Osteoblast (primary cell): ENCODE results near the gene ATXN7L2. TPM values are rescaled to one million over a fixed set of nuclear protein-coding genes. Genes with fewer than 3 reads are reported as not detected.

Source experiments
- DNase-seq: peaks from one replicate; pipeline ENCODE4 v3.0.0; 2011; ENCODE audit warnings: low spot score, mixed read lengths; ENCODE audit not compliant: insufficient read length; ENCODE audit errors: missing footprints
- H2AFZ ChIP-seq: 2 replicates; pipeline ENCODE4 v1.6.0; 2011; ENCODE audit warnings: mild to moderate bottlenecking, low read length
- H3K27ac ChIP-seq: 2 replicates; pipeline ENCODE4 v1.5.1; 2011; ENCODE audit warnings: mild to moderate bottlenecking, low read depth, low read length, moderate library complexity
- H3K27me3 ChIP-seq: 2 replicates; pipeline ENCODE4 v1.6.0; 2012; ENCODE audit warnings: mild to moderate bottlenecking, control low read depth, inconsistent platforms, low read length, moderate library complexity; ENCODE audit not compliant: insufficient read depth
- H3K36me3 ChIP-seq: 2 replicates; pipeline ENCODE4 v1.5.1; 2011; ENCODE audit warnings: mild to moderate bottlenecking, low read length, control low read depth, moderate library complexity; ENCODE audit not compliant: insufficient read depth
- H3K4me1 ChIP-seq: 2 replicates; pipeline ENCODE4 v1.5.1; 2011; ENCODE audit warnings: mild to moderate bottlenecking, low read length, control low read depth, moderate library complexity; ENCODE audit not compliant: insufficient read depth
- H3K4me2 ChIP-seq: 2 replicates; pipeline ENCODE4 v1.6.0; 2011; ENCODE audit warnings: mild to moderate bottlenecking, low read length; ENCODE audit not compliant: insufficient read depth
- H3K4me3 ChIP-seq: fragments of 200-600 bp; sonication (generic); 3 replicates; pipeline ENCODE4 v1.5.1; 2012; ENCODE audit warnings: mild to moderate bottlenecking, low read length, inconsistent platforms; ENCODE audit not compliant: insufficient read depth
- H3K79me2 ChIP-seq: 2 replicates; pipeline ENCODE4 v1.6.0; 2012; ENCODE audit warnings: mild to moderate bottlenecking, low read length, control low read depth, inconsistent platforms; ENCODE audit not compliant: insufficient read depth
- H3K9me3 ChIP-seq: 2 replicates; pipeline ENCODE4 v1.5.1; 2011; ENCODE audit warnings: low read depth, low read length, control low read depth
- H4K20me1 ChIP-seq: 2 replicates; pipeline ENCODE4 v1.6.0; 2012; ENCODE audit warnings: mild to moderate bottlenecking, low read length, control low read depth; ENCODE audit not compliant: insufficient read depth
- CTCF ChIP-seq: IDR thresholded peaks from 2 replicates; pipeline ENCODE4 v1.5.1; 2011; ENCODE audit warnings: mild to moderate bottlenecking, low read depth, low read length, moderate library complexity; ENCODE audit errors: extremely low read depth
- total RNA-seq: library from RNA; depleted of rRNA; stranded (reverse); fragments of >200 nt; gene quantifications from 2 replicates; pipeline ENCODE4 v1.2.3, GENCODE V29; 2012

Gene ATXN7L2
- total RNA-seq, 1 donor: 1.8 TPM

GRCh38 chr1:109479901-109480300 is 3.8 kb upstream of the ATXN7L2 start:
- Histone ChIP-seq H2AFZ (no peak overlapping the region), H3K9me3 (no peaks in the 10 kb centered on the region), H4K20me1 (no peaks in the 10 kb centered on the region), H3K27me3 (peaks cover 23% of the 10 kb centered on the region), H3K27ac (no peak overlapping the region), H3K36me3 (no peaks in the 10 kb centered on the region), H3K79me2 (peaks cover 7% of the 10 kb centered on the region), H3K4me3 (no peak overlapping the region), H3K4me1 (peaks cover 13% of the 10 kb centered on the region), H3K4me2 (no peak overlapping the region)
- TF ChIP-seq CTCF: no peak
- DNase-seq: no peak

- peaks cover 23% of the 10 kb centered on the region for H3K27me3 ChIP-seq
- H3K79me2 ChIP-seq: peaks cover 7% of the 10 kb centered on the region
- H3K4me1 ChIP-seq: peaks cover 14% of the 10 kb centered on the region
- no peak overlapping the region for H3K27ac ChIP-seq
- H3K4me2 ChIP-seq: no peak overlapping the region
- no peak overlapping the region for H3K4me3 ChIP-seq
- no peak for TF ChIP-seq CTCF
- no peak overlapping the region for H2AFZ ChIP-seq
- DNase-seq: peak; percentile 82
- H3K36me3 ChIP-seq: no peaks in the 10 kb centered on the region
- no peaks in the 10 kb centered on the region for H3K9me3 ChIP-seq
- no peaks in the 10 kb centered on the region for H4K20me1 ChIP-seq
Observed at GRCh38 chr1:109481646-109482045, 2.1 kb upstream of the ATXN7L2 start.

- Histone ChIP-seq H3K27me3 (peaks cover 23% of the 10 kb centered on the region), H4K20me1 (no peaks in the 10 kb centered on the region), H3K27ac (no peak overlapping the region), H3K4me1 (peaks cover 14% of the 10 kb centered on the region), H3K79me2 (peaks cover 7% of the 10 kb centered on the region), H3K36me3 (no peaks in the 10 kb centered on the region), H3K4me3 (no peak overlapping the region), H3K9me3 (no peaks in the 10 kb centered on the region), H2AFZ (no peak overlapping the region), H3K4me2 (no peak overlapping the region)
- no peak for DNase-seq
- no peak for TF ChIP-seq CTCF
Observed at GRCh38 chr1:109482242-109482641, 1.5 kb upstream of the ATXN7L2 start.

GRCh38 chr1:109482791-109483671 is 674 bp upstream of the ATXN7L2 start:
- Histone ChIP-seq H3K27ac (no peak overlapping the region), H3K4me1 (peaks cover 14% of the 10 kb centered on the region), H3K4me3 (peak overlapping the region; percentile 81), H4K20me1 (no peaks in the 10 kb centered on the region), H3K36me3 (no peaks in the 10 kb centered on the region), H3K4me2 (peak overlapping the region; percentile 99), H3K9me3 (no peaks in the 10 kb centered on the region), H2AFZ (peak overlapping the region; percentile 95), H3K79me2 (peaks cover 7% of the 10 kb centered on the region), H3K27me3 (peaks cover 23% of the 10 kb centered on the region)
- no peak for TF ChIP-seq CTCF
- peak; percentile 89 for DNase-seq
